Measurements from ENCODE around the gene FARS2.

Gene FARS2

GRCh38 chr6:5378331-5378730 lies 117.0 kb downstream of the FARS2 start:
- DNase-seq (ENCODE audit: low spot score): no peak

GRCh38 chr6:5379647-5380242 lies 118.4 kb downstream of the FARS2 start:
- DNase-seq (ENCODE audit: low spot score): peak; percentile 65

- no peak for DNase-seq (ENCODE audit: low spot score)
Observed at GRCh38 chr6:5383856-5384255, 122.5 kb downstream of the FARS2 start.

DNA sequence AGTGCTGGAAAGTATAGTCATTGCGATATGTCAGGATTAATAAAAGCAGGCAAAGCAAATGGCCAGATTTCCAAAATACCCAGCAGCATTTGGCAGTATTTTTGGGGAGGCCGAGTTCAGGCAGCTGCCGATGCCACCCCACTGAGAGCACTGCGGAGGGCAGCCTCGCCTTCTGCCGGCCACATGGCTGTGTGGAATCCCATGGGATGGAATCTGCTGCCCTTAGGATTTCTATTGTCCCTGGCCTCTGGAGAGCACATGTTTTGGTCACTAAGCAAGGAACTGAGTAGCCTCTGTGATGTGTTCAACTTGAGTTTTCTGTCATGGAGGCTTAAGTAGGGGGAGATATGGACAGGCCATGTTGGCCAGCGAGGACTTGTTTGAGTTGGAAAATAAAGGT lies 123.0 kb downstream of the FARS2 start:
- no peak for DNase-seq (ENCODE audit: low spot score)

- no peak for DNase-seq (ENCODE audit: low spot score)
Observed at GRCh38 chr6:5388326-5388725, 127.0 kb downstream of the FARS2 start.

DNA sequence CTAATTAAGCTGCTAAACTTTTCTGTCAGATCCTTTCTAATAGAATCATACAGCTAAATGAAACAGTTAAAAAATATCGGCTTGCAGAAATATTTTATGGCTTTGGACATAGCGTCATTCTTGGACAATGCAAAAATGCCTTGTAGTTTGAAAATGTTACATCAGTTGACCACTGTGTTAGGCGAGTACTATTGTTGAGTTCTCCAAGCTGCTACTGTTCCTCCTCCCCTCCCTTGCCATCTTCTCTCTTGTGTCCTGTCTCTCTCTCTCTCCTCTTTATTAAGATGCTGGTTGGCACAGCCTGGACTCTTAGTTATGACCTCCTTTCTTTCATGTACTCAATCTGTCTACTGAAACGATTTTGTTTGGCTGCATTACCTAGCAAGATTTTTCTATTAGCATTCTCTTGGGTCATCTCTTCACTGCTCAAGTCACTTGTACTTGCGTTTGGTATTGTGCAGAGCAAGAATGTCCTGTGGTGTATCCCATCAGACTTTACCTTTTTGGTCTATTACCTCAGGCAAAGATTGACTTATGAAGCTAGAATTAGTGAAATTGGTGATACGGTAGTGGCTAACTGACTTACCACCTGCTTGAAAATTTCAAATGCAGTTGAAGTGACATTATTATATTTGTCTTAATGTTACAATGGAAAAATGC lies 127.9 kb downstream of the FARS2 start:
- no peak for DNase-seq (ENCODE audit: low spot score)

GRCh38 chr6:5390177-5390576 lies 128.9 kb downstream of the FARS2 start:
- DNase-seq (ENCODE audit: low spot score): no peak

GRCh38 chr6:5394280-5394679 lies 133.0 kb downstream of the FARS2 start:
- DNase-seq (ENCODE audit: low spot score): no peak

DNA sequence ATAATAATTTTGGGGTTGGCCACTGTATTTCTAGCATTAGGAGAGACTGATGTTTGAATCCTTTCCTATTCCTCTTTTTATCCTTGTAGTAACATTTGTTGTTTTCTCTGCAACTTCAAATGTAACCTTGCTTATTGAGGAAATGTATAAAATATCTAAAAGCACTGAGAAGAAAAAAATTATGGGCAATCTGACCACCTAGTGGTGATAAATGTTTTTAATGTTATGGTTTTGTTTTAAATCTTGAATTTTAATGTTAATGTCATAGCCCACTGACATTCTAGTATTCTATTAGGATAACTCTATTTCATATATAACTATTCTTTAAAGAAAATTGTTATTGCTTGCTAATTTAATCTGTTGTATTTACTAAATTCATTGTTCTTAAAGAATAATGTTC lies 134.4 kb downstream of the FARS2 start:
- DNase-seq (ENCODE audit: low spot score): no peak

DNA sequence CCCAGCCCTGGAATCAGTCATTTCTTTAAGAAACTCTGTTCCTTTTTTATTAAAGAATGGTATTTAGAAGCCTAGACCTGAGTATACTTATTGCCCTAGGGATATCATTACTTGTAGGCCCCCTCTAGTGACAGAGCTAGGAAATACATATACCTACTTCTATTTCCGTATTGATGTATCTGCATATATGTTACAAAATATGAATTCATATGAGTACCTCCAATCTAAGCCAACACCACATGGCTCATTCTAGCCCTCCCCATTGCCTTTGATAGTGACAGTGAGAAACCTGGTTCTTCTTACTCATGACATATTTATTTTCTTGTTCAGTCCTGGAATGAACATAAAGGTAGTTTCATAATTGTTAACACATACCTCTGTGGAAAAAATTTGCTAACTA lies 137.2 kb downstream of the FARS2 start:
- DNase-seq (ENCODE audit: low spot score): peak; percentile 73

- DNase-seq (ENCODE audit: low spot score): no peak
Observed at GRCh38 chr6:5399391-5399790, 138.1 kb downstream of the FARS2 start.

DNA sequence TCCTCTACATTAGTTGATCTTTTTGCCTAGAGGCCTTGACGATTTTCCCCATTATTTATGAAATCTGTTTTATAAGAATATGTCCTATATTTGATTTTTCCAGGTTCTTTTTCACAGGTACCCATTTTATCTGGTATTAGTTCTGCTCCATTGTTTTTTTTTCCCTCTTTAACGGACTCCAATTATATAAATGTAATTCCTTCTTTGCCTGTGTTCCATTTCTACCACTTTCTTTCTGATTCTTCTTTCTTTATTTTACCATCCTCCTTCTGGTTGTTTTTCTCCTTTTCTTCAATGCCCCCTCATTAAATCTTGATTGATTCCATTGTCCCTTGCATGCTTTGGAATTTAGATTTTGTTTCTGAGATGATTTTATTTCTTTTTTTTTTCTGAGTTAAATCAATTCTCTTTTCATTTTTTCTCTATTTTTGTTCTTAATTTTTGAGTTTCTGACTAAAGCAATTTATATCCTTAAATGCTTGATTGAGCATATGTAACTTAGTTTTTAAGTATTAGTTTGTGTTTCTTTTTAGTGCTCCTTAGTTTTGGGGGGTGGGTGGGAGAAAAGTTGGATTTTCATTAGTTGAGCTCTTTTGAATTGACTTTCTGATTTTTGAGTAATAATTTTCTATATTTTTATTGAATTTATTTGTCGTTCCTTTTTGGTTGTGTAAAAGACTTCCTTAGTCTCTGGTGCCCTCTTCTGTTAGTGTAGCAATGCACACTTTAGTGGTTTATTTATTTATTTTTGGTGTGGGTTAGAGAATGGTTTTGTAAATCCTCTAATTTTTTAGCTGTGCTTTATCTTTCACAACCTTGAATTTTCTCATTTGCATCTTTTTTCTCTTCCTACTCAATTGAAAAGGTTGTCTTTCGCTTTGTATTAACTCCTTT lies 140.8 kb downstream of the FARS2 start:
- peak; percentile 6 for DNase-seq (ENCODE audit: low spot score)

DNA sequence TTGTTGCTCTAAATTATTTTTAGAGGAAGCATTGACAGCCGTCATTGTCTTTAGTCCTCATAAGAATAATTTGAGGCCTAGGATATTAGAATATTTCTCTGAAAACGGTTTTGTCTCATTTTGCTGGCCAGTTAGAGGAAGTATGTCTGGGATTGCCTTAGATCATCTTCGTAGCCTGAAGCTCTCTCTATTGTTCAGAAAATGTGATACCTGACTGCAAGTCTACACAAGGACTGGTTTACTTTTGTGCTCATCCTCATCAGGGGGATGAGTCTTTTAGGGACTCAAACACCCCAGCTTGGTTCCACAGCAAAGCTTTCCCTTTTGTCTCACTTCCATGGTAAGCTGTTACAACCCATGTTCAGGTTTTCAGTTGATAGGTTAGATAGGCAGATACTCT lies 141.8 kb downstream of the FARS2 start:
- no peak for DNase-seq (ENCODE audit: low spot score)

GRCh38 chr6:5403609-5404008 lies 142.3 kb downstream of the FARS2 start:
- no peak for DNase-seq (ENCODE audit: low spot score)

DNA sequence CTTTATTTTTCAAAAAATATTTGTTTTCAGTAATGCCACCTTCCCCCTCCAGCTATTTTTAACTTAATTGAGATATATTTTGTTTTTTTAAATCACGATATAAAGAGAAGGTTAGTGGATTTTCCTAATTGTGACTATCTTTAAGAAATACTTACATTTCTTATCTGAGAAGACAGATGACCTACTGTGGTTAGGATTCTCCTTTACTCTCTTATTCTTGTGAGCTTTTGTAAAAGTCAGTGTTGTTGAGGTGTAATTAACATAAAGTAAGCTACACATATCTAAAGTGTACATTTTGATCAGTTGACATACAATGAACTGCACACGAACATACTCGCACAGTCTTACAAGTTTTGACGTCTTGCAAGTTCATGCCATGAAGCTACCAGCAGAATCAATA lies 144.7 kb downstream of the FARS2 start:
- DNase-seq (ENCODE audit: low spot score): no peak

- no peak for DNase-seq (ENCODE audit: low spot score)
Observed at GRCh38 chr6:5411414-5411813, 150.1 kb downstream of the FARS2 start.

DNA sequence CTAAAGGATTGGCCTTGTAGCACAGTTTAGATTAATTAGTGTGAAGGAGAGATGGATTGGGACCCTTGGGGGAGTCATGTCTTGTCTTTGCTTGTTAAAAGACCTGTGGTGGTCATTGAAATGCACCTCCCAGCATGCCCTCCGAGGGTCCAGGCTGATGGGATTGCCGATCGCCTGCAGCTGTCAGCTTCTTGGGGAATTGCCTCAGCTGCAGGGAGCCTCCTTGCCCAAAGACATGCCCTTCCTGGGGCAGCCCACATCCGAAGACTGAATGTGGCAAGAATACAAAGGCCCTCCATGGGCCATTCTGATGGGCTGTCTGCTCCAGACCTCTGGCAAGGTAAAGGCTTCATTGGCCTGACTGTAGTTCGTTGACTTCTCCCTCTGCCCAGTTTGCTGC lies 150.7 kb downstream of the FARS2 start:
- DNase-seq (ENCODE audit: low spot score): no peak

GRCh38 chr6:5412663-5413062 lies 151.3 kb downstream of the FARS2 start:
- no peak for DNase-seq (ENCODE audit: low spot score)

GRCh38 chr6:5416250-5416649 lies 154.9 kb downstream of the FARS2 start:
- DNase-seq (ENCODE audit: low spot score): no peak

DNA sequence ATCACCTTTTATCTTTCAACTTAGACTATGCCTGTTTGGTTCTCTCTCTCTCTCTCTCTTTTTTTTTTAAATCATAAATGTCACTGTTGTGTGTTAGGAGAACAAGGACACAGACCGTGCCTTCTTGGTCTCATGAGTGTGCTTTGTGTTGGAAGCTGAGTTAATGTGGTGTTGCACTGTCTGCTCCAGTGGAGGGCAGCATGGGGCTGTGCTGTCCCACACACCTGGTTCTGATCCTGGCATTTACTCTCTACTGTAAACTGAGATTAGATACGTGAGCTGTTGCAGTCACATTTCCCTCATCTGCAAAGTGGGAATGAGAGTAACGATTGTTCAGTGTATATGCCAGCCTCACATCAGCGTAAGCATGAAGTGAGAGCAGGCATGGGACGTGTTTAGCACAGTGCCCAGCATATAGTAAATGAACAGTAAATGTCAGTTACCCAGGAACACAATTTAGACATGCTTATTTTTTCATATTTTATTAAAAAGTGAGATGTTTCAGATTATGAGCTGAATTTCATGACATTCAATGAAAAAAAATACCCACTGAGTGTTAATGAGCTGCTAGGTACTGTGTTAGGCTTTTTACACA lies 161.1 kb downstream of the FARS2 start:
- no peak for DNase-seq (ENCODE audit: low spot score)

GRCh38 chr6:5423251-5423650 lies 161.9 kb downstream of the FARS2 start:
- DNase-seq (ENCODE audit: low spot score): no peak

DNA sequence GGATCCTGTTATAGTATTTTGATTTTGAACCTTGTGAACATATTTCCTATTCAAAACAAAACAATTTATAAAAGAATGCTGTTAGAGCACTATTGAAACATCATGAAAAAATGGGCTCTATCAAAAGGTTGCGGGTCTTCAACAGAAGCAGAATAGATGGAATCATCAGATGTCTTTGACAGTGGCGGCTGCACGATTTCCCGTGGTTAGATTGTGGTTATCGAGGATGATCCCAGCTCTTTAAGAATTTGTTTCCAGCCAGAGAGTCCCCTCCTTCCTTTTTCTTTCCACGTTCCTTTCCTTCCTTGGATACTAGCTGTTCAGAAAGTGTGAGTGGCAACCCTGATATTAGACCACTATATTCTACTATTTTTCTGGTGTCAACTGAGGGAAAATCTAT lies 163.4 kb downstream of the FARS2 start:
- DNase-seq (ENCODE audit: low spot score): no peak

GRCh38 chr6:5425267-5425666 lies 164.0 kb downstream of the FARS2 start:
- no peak for DNase-seq (ENCODE audit: low spot score)
